PFSK-1 (cell line): ENCODE measurements around the gene LHPP.

Source experiments
- FOXP2 ChIP-seq: optimal IDR thresholded peaks from 2 replicates; pipeline ENCODE3; 2011; ENCODE audit warnings: borderline replicate concordance, control low read depth, inconsistent platforms; ENCODE audit not compliant: insufficient read depth; ENCODE audit errors: extremely low read length, extremely low read depth
- POLR2AphosphoS5 ChIP-seq: IDR thresholded peaks from 2 replicates; pipeline ENCODE4 v1.6.1; 2012; ENCODE audit warnings: low read depth, mild to moderate bottlenecking, control low read depth, low read length, moderate library complexity
- REST ChIP-seq, 2 experiments: IDR thresholded peaks; 2 replicates each; pipeline versions ENCODE4 v1.6.1 to v1.8.0; 2011 to 2012; ENCODE audit warnings: low read depth in 2 of 2, low read length in 2 of 2, control low read depth in 1 of 2, inconsistent platforms in 1 of 2, mild to moderate bottlenecking in 1 of 2, moderate library complexity in 1 of 2; ENCODE audit not compliant: insufficient read depth in 1 of 2
- SIN3A ChIP-seq: IDR thresholded peaks from 2 replicates; pipeline ENCODE4 v1.6.1; 2012; ENCODE audit warnings: mild to moderate bottlenecking, low read length, moderate library complexity, borderline replicate concordance; ENCODE audit not compliant: insufficient read depth
- TAF1 ChIP-seq: IDR thresholded peaks from 2 replicates; pipeline ENCODE4 v1.6.1; 2012; ENCODE audit warnings: low read length, control low read depth, borderline replicate concordance; ENCODE audit not compliant: insufficient read depth

GRCh38 chr10:124618470-124619073 lies 156.9 kb downstream of the LHPP start:
- TF ChIP-seq POLR2AphosphoS5 (no peak), SIN3A (no peak), TAF1 (no peak), FOXP2 (no peak), REST (IDR thresholded peaks at IDR 0.05; ENCODE audit: insufficient read depth in 1 of 2, low read depth in 2 of 2, low read length in 2 of 2) (no peak)
